PC-3 (cell line): ENCODE measurements around the gene RGS3. TPM values are rescaled to one million over a fixed set of nuclear protein-coding genes. Genes with fewer than 3 reads are reported as not detected.

Experiments used
- ATAC-seq: fragments of 200-7000 bp; cut with Tn5 transposase; 2 replicates; pipeline ENCODE4 v1.9.1; 2020; ENCODE audit warnings: mild to moderate bottlenecking, moderate library complexity
- BruUV-seq: library from RNA; stranded (reverse); fragments of 400-500 nt; replicated peaks from 2 replicates; lab custom pipeline; 2021; lab: Mats Ljungman, UMichigan
- CTCF ChIA-PET: fragments of 300-600 bp; sonication (Branson Sonifier 250); formaldehyde crosslinking; loops from one replicate; lab custom pipeline; 2022; ENCODE audit warnings: antibody characterized with exemption; lab: Charles Lee
- POLR2A ChIA-PET: fragments of 300-600 bp; sonication (Branson Sonifier 250); formaldehyde crosslinking; loops from one replicate; lab custom pipeline; 2022; ENCODE audit warnings: antibody characterized with exemption; ENCODE audit not compliant: unreplicated experiment; lab: Charles Lee
- DNase-seq: peaks from one replicate; pipeline ENCODE4 v3.0.0-alpha.2; 2015
- H2AFZ ChIP-seq: fragments of 300-600 bp; sonication (generic); 2 replicates; pipeline ENCODE4 v1.6.0; 2016; ENCODE audit warnings: antibody characterized with exemption, low read length
- H3F3A ChIP-seq: fragments of 300-600 bp; sonication (generic); one replicate; pipeline ENCODE4 v1.6.0; 2017; ENCODE audit warnings: antibody characterized with exemption, low read length, control low read depth, mild to moderate bottlenecking; ENCODE audit not compliant: unreplicated experiment
- H3K27ac ChIP-seq: fragments of 300-600 bp; sonication (generic); 2 replicates; pipeline ENCODE4 v1.5.1; 2016; ENCODE audit warnings: mild to moderate bottlenecking, low read length
- H3K27me3 ChIP-seq: fragments of 300-600 bp; sonication (generic); 2 replicates; pipeline ENCODE4 v1.6.1; 2016; ENCODE audit warnings: low read length, mixed read lengths
- H3K36me3 ChIP-seq: fragments of 300-600 bp; sonication (generic); 2 replicates; pipeline ENCODE4 v1.6.1; 2016; ENCODE audit warnings: low read depth, mixed run types, low read length, mixed read lengths
- H3K4me1 ChIP-seq: fragments of 300-600 bp; sonication (generic); 2 replicates; pipeline ENCODE4 v1.5.1; 2016; ENCODE audit warnings: low read length; ENCODE audit not compliant: insufficient read depth
- H3K4me2 ChIP-seq: fragments of 300-600 bp; sonication (generic); 2 replicates; pipeline ENCODE4 v1.6.0; 2016; ENCODE audit warnings: low read length
- H3K4me3 ChIP-seq: fragments of 300-600 bp; sonication (generic); 2 replicates; pipeline ENCODE4 v1.5.1; 2016; ENCODE audit warnings: mild to moderate bottlenecking, low read length, mixed read lengths
- H3K79me2 ChIP-seq: fragments of 300-600 bp; sonication (generic); 2 replicates; pipeline ENCODE4 v1.6.1; 2017; ENCODE audit warnings: low read length, mixed read lengths
- H3K9ac ChIP-seq: fragments of 300-600 bp; sonication (generic); 2 replicates; pipeline ENCODE4 v1.6.0; 2016; ENCODE audit warnings: mild to moderate bottlenecking, low read length
- H3K9me2 ChIP-seq: fragments of 300-600 bp; sonication (generic); replicated peaks from 2 replicates; pipeline ENCODE4 v1.6.1; 2016; ENCODE audit warnings: mixed run types, low read length, mixed read lengths
- H3K9me3 ChIP-seq: fragments of 300-600 bp; sonication (generic); 2 replicates; pipeline ENCODE4 v1.6.1; 2016; ENCODE audit warnings: low read length, mixed read lengths
- H4K20me1 ChIP-seq: fragments of 300-600 bp; sonication (generic); 2 replicates; pipeline ENCODE4 v1.6.1; 2016; ENCODE audit warnings: low read length, mixed read lengths
- CTCF ChIP-seq: fragments of 300-600 bp; sonication (generic); conservative IDR thresholded peaks from 2 replicates; pipeline ENCODE4 v1.5.1; 2017; ENCODE audit warnings: antibody characterized with exemption, low read depth, mild to moderate bottlenecking, low read length
- EZH2 ChIP-seq: fragments of 300-600 bp; sonication (generic); IDR thresholded peaks from one replicate; pipeline ENCODE4 v1.6.1; 2017; ENCODE audit warnings: antibody characterized with exemption, mild to moderate bottlenecking, low read length; ENCODE audit not compliant: unreplicated experiment
- EZH2phosphoT487 ChIP-seq: fragments of 300-600 bp; sonication (generic); IDR thresholded peaks from 2 replicates; pipeline ENCODE4 v1.6.1; 2018; ENCODE audit warnings: mild to moderate bottlenecking, antibody characterized with exemption, low read length, borderline replicate concordance
- intact Hi-C: fragments of 100-400 bp; cut with micrococcal nuclease; formaldehyde crosslinking; loops from 2 replicates; pipeline ENCODE4 v1.9.0; 2023
- total RNA-seq: library from RNA; depleted of rRNA; stranded (reverse); fragments of >200 nt; gene quantifications from 2 replicates; pipeline ENCODE4 v1.2.3, GENCODE V29; 2014

Gene RGS3
- total RNA-seq, 1 experiment from 2014 or later, result 26.3 TPM

GRCh38 chr9:113514061-113514460 lies 50.5 kb downstream of the RGS3 start:
- Histone ChIP-seq H3K36me3 (peaks cover 3% of the 10 kb centered on the region; the same call in 1 of the 2 replicates), H3K27me3 (no peaks in the 10 kb centered on the region), H3K4me1 (no peaks in the 10 kb centered on the region), H3K79me2 (no peaks in the 10 kb centered on the region), H3K4me2 (no peak overlapping the region), H3K9me2 (no peaks in the 10 kb centered on the region), H3K9me3 (no peaks in the 10 kb centered on the region), H3K9ac (no peak overlapping the region), H3F3A (no peaks in the 10 kb centered on the region), H2AFZ (no peak overlapping the region), H4K20me1 (no peaks in the 10 kb centered on the region), H3K4me3 (no peak overlapping the region), H3K27ac (no peak overlapping the region)
- BruUV-seq, result no TSS peak
- no peak for ATAC-seq
- no peak for DNase-seq
- intact Hi-C loops, result no loop called here
- TF ChIP-seq EZH2phosphoT487 (no peak), CTCF (no peak), EZH2 (no peak)
- CTCF ChIA-PET, result no interaction called here
- POLR2A ChIA-PET, result no interaction called here

GRCh38 chr9:113514748-113515147 lies 51.2 kb downstream of the RGS3 start:
- intact Hi-C loops, result no loop called here
- H3K27ac ChIP-seq, result no peak overlapping the region
- no peak overlapping the region for H3K4me2 ChIP-seq
- ATAC-seq (no peak), DNase-seq (no peak)
- no peaks in the 10 kb centered on the region for H3F3A ChIP-seq
- TF ChIP-seq CTCF, result no peak
- TF ChIP-seq EZH2, result no peak
- TF ChIP-seq EZH2phosphoT487, result no peak
- H3K36me3 ChIP-seq, result peaks cover 3% of the 10 kb centered on the region; the same call in 1 of the 2 replicates
- H2AFZ ChIP-seq, result no peak overlapping the region
- no peaks in the 10 kb centered on the region for H4K20me1 ChIP-seq
- H3K9me2 ChIP-seq, result no peaks in the 10 kb centered on the region
- H3K9me3 ChIP-seq, result no peaks in the 10 kb centered on the region
- H3K27me3 ChIP-seq, result no peaks in the 10 kb centered on the region
- ChIA-PET POLR2A (no interaction called here), CTCF (no interaction called here)
- no peaks in the 10 kb centered on the region for H3K79me2 ChIP-seq
- H3K9ac ChIP-seq, result no peak overlapping the region
- peaks cover 4% of the 10 kb centered on the region; the same call in 1 of the 2 replicates for H3K4me1 ChIP-seq
- no TSS peak for BruUV-seq
- no peak overlapping the region for H3K4me3 ChIP-seq

GRCh38 chr9:113515862-113516261 lies 52.3 kb downstream of the RGS3 start:
- no peaks in the 10 kb centered on the region for H3K27me3 ChIP-seq
- no peaks in the 10 kb centered on the region for H3K9me2 ChIP-seq
- no peak overlapping the region for H3K4me2 ChIP-seq
- no peak overlapping the region for H2AFZ ChIP-seq
- H3K9me3 ChIP-seq, result no peaks in the 10 kb centered on the region
- no peaks in the 10 kb centered on the region for H4K20me1 ChIP-seq
- no TSS peak for BruUV-seq
- H3K9ac ChIP-seq, result no peak overlapping the region
- H3K27ac ChIP-seq, result no peak overlapping the region
- DNase-seq, result no peak
- H3K79me2 ChIP-seq, result no peaks in the 10 kb centered on the region
- intact Hi-C loops, result no loop called here
- TF ChIP-seq EZH2 (no peak), CTCF (no peak), EZH2phosphoT487 (no peak)
- CTCF ChIA-PET, result no interaction called here
- peaks cover 3% of the 10 kb centered on the region; the same call in 1 of the 2 replicates for H3K36me3 ChIP-seq
- POLR2A ChIA-PET, result no interaction called here
- no peak overlapping the region for H3K4me3 ChIP-seq
- no peaks in the 10 kb centered on the region for H3F3A ChIP-seq
- ATAC-seq, result no peak
- H3K4me1 ChIP-seq, result peaks cover 10% of the 10 kb centered on the region
